Activated CD4-positive, alpha-beta T cell treated with anti-CD3 and anti-CD28 coated beads, Interleukin-2, amount 50 U/mL, for 1 hour (primary cell): ENCODE measurements around the gene SIPA1L2.

Experiments
- DNase-seq: peaks from one replicate; pipeline ENCODE4 v3.0.0-alpha.2; 2020

SIPA1L2 gene

GRCh38 chr1:232589812-232590743, 39.9 kb downstream of the SIPA1L2 start:
- DNase-seq = no peak

DNA sequence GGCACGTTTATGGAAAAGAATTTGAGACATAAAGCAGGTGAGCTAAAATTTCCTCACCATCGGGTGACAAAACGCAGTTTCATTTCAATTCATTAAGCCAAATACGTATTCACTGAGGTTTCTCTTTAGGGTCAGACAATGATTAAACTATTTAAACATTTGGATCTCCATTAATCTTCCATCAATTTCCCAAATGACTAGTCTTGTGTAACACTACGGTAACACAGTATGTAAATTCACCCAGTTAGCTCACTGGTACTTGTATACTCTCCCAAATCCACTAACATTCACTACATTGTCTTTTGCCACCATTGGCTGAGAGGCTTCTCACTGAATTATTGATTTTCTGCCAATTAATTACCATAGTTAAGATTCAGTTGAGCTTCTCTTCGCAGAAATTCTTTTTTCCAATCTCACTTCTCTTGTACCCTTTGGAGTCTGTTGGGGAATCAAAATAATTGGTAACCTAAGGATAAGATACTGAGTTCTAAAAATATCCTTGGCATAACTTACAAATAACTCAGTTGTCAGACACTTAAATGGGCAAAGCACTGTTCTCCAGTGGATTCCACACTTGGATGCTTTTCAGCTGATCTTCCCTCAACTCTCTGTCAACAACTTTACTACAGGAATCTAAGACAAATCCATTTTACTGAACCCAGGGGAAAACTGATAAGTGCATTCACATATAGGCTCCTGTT, 40.7 kb downstream of the SIPA1L2 start:
- no peak for DNase-seq

GRCh38 chr1:232587141-232588008, 42.6 kb downstream of the SIPA1L2 start:
- DNase-seq = no peak

- no peak for DNase-seq
Measured at GRCh38 chr1:232586679-232587078, 43.3 kb downstream of the SIPA1L2 start.

GRCh38 chr1:232585486-232585885, 44.4 kb downstream of the SIPA1L2 start:
- no peak for DNase-seq

DNA sequence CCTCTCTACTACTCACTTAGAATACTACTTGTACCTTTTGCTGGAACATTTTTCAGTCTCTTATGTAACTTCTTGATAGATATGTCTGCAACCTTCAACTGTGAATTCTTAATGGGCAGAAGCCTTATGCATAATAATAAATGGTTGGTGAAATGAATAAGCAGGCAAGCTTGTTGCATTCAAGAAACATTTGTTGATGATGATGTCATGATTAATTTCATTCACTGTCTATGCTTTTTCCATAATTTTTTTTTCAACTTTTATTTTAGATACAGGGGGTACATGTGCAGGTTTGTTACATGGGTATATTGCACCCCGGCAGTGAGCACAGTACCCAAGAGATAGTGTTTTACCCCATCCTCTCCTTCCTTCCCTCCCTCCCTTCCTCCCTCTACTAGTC, 48.0 kb downstream of the SIPA1L2 start:
- no peak for DNase-seq
